GM21367 (cell line): ENCODE results near the gene PIR.

Source experiments
- ATAC-seq: cut with Tn5 transposase; IDR thresholded peaks from one replicate; pipeline ENCODE4 v1.9.1; 2021; ENCODE audit not compliant: unreplicated experiment

PIR gene

DNA sequence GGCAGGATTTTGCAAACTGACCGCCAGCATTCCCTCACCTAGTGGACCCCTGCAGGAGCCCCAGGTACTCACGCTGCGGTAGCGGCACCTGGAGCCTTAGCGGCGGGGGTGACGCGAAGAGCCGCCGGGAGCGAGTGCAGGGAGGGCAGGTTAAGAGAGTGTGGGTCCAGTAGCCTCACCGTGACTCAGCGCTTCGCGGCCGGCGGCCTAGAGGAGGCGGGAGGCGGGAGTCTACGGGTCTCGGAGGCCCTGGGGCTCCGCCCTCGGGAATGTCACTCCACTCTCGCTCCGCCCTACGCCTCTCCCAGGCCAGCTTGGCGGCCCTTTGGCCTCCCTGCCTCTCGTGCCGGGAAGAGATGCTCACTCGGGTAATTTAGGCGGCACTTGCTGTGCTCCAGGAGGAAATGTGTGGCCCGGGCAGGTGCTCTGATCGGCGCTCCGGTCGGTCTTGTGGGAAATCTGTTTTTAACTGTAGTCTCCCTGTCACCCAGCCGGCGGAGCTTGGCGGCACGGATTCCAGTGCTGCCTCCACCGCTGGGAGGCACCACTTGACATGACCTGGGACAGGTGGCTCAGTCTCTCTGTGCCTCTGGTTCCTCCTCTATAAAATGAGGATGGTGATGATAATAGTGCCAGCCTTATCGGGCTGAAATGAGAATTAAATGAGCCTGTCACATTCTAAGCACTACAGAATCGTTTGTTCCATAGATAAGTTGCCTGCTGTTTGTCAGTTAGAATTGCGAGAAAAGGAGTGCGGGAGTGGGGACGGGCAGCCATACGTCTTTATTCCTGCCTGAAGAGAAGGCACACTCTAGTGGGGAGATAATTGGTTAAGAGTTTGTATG lies at the start of gene PIR:
Gene PIR, minus strand, starts transcription at position 216 of the 845 bp plus-strand sequence. CDS start 2,076 bp downstream, outside the sequence.
- ATAC-seq = peak; percentile 96

- no peak for ATAC-seq
Observed at GRCh38 chrX:15530318-15530717, 37.2 kb upstream of the PIR start.

GRCh38 chrX:15529165-15529564 lies 36.0 kb upstream of the PIR start:
- no peak for ATAC-seq

DNA sequence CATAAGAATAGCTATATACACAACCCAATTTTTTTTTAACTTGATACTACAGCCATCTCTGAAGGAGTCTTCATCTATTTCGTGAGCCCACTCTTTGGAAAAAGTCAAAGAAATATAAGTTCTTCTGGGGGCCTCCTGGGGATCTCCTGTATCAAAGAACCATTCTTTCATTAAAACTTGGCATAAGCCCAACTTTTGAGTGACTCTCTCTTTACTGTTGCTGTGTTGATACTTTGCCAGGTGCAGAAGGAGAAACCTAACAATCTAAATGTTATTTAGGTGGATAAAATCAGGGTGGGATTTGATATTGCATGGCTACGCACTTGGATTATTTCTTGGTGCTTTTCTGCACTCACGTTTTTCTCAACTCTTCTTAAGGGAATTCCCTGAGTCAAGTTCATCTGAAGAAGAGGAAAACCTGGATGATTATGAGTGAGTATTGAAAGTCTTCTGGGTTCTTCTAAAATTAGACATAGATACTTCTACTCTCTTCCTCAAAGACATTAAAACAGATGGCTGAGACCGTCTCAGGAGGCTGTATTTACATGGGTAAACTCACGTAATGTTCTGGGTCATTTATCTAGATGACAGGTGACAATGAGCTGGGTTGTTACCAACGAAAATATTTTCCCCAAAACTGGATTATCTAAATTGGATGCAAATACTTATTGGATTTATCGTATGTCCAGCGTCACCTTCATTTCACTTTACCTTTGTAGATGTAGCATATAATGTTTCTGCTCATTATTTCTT lies 32.7 kb upstream of the PIR start:
- no peak for ATAC-seq

- no peak for ATAC-seq
Observed at GRCh38 chrX:15524417-15524816, 31.3 kb upstream of the PIR start.

GRCh38 chrX:15523088-15523487 lies 30.0 kb upstream of the PIR start:
- no peak for ATAC-seq

- ATAC-seq = no peak
Observed at GRCh38 chrX:15522464-15522863, 29.3 kb upstream of the PIR start.

DNA sequence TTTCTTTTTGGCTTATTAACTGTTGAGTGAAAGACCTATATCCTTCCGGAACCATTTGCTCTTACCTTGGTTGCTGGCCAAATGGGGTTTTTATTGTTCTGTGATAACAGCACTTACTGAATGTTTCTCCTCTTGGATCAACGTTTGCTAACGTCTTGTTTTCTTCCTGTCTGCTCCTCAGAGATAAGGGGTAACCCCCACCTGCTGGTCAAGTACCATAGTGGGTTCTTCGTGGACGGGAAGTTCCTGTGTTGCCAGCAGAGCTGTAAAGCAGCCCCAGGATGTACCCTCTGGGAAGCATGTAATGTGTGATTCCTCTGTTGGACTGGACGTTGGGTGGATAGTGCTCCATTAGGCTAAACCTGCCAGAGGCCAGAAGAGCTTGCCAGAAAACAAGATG lies 22.8 kb upstream of the PIR start:
- ATAC-seq = no peak

DNA sequence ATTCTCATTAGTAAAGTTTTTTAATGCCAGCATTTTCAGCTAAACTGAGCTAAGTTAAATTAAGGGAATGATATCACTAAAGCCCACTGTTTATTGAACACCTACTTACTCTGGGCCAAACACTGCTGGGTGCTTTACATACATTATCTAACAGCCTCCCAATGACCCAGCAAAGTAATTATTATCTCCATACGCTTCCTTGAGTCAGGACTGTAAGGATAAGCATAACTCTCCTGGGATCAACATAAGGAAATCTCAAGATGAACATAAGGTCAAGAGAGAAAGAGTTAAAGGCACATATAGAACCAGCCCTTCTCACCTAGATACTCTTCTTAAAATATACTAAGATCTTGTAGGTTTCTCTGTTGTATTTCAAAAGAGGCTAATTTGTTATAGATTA lies 21.1 kb upstream of the PIR start:
- no peak for ATAC-seq

- ATAC-seq = no peak
Observed at GRCh38 chrX:15512401-15512965, 19.4 kb upstream of the PIR start.

DNA sequence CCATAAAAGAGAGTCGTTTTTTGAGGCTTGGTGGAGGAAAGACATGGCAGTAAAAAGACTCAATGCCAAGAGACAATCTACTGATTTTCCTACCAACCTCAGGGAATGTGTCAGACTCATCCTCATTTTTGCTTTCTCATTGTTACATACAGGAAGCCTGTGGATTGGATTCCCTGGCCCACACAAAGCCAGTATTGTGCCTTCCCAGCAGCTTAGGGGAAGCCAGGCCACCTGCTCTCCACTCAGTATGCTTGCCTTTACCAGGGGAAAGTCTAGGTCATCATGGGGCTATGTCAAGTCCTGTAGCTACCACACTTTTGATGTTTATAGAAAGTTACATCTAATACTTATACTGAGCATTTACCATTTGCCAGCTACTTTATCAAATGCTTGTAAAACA lies 18.4 kb upstream of the PIR start:
- no peak for ATAC-seq

GRCh38 chrX:15509845-15510244 lies 16.7 kb upstream of the PIR start:
- ATAC-seq = no peak

- ATAC-seq = no peak
Observed at GRCh38 chrX:15507005-15507404, 13.9 kb upstream of the PIR start.

- ATAC-seq = no peak
Observed at GRCh38 chrX:15505101-15505500, 12.0 kb upstream of the PIR start.

DNA sequence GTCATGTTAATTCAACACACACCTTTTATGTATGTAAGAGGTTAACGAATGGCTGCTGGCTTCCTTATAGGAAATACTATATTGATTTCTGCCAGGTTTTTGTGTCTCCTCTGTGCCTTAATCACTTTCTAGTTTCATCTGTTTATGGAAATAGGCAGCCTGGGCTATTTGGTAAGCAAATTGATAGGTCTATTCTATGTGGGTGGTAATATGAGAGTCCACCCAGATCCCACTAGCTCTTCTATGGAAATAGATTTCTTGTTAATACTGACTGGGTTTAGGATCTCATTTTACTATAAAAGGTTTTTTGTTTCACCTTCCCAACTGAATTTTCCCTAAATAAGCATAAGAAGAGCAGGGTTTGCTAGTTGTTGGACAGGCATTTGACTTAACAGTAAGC lies 11.5 kb upstream of the PIR start:
- ATAC-seq = no peak

GRCh38 chrX:15501506-15501905 lies 8.4 kb upstream of the PIR start:
- no peak for ATAC-seq

DNA sequence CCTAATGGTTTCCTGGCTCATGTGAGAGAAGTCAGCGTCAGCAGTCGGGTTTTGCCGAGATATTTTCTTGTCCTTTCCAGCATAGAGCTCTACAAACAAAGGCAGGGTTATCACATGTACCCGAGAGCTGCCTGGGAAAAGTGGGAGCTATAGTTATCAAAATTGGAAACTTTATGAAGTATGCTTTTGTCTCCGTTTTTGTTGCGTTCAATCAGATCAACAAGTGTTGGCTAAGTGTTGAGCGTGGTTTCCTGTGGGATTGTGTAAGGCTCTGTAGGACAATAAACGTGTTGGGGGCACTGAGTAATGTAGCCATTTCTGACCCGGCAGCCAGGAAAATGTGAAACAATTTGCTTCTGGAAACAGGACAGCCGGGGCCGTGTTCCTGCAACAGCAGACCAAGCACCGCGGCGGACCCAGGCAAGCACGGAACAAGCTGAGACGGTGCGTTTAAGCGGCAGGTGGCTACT lies 7.4 kb upstream of the PIR start, which contains the start of gene BMX:
Gene BMX, plus strand, starts transcription at position 311 of the 470 bp plus-strand sequence. CDS start 7,547 bp downstream, outside the sequence.
- ATAC-seq = no peak

- no peak for ATAC-seq
Observed at GRCh38 chrX:15499976-15500375, 6.8 kb upstream of the PIR start.

DNA sequence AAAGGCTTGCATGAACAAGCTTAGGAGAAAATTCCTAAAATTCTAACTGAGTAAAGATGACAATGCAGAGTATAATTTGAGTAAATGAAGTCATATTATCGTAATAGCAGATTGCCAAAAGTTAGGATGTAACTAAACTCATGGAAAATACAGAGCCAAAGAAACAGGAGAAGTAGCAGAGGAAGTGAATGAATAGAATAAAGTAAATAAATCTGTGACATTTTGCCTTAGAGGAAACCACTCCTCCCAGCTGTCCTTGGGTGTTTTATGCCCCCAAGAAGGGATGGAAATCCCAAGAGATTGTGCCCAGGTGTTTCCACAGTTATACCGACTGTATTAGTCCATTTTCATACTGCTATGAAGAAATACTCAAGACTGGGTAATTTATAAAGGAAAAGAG lies 5.6 kb upstream of the PIR start:
- no peak for ATAC-seq

- ATAC-seq = no peak
Observed at GRCh38 chrX:15497865-15498264, 4.7 kb upstream of the PIR start.

DNA sequence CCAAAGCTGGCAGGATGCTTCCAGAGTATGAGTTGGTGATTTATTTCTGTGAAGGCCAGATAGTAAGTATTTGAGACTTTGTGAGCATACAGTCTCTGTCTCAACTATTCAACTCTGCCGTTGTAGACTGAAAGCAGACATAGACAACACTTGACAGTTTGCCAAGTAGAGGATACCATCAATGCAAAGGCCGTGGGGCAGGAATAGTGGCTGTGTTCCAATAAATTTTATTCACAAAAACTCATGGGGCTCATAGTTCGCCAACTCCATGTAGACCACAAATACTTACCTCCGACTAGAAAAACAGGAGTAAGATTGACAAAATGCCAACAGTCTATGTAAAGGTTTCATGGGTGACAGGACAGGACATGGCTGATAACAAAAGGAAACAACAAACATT lies 3.7 kb upstream of the PIR start:
- ATAC-seq = no peak

DNA sequence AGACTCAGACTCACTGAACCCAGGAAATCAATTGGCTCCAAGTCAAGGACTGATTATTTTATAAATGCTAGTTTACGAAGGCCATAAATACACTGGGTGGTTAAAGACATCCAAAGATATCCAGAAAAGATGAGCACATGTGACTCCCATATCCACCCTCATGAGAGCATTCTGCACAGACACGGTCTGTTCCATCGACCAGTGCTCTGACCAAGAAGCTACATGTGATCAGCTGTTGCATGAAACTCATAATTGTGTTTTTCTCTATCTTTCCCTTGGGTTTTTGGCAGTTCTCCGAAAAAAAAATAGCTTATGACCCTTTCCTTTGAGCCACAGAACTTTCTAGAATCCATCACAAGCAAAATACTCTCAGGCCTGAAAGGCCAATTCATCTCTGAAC lies 2.7 kb upstream of the PIR start:
- ATAC-seq = no peak
